IPS-20b (cell line): Measurements from ENCODE around the gene SH3RF1.

Experiments
- H3K27ac ChIP-seq: one replicate; pipeline ENCODE4 v1.5.1; 2013; ENCODE audit warnings: low read length
- H3K27me3 ChIP-seq: 2 replicates; pipeline ENCODE4 v1.6.1; 2013; ENCODE audit warnings: mild to moderate bottlenecking, low read length, inconsistent platforms; ENCODE audit not compliant: insufficient read depth
- H3K36me3 ChIP-seq: 2 replicates; pipeline ENCODE4 v1.6.1; 2013; ENCODE audit warnings: low read depth, mild to moderate bottlenecking, inconsistent platforms, low read length, moderate library complexity; ENCODE audit not compliant: insufficient read depth
- H3K4me1 ChIP-seq: 2 replicates; pipeline ENCODE4 v1.6.1; 2013; ENCODE audit warnings: mild to moderate bottlenecking, control low read depth, inconsistent platforms, low read length, moderate library complexity; ENCODE audit not compliant: insufficient read depth
- H3K4me3 ChIP-seq: 2 replicates; pipeline ENCODE4 v1.5.1; 2013; ENCODE audit warnings: mild to moderate bottlenecking, low read length, inconsistent platforms
- H3K9ac ChIP-seq: 2 replicates; pipeline ENCODE4 v1.6.1; 2013; ENCODE audit warnings: low read depth, mild to moderate bottlenecking, inconsistent platforms, low read length, moderate library complexity
- H3K9me3 ChIP-seq: 2 replicates; pipeline ENCODE4 v1.6.1; 2013; ENCODE audit warnings: mild to moderate bottlenecking, low read depth, low read length, inconsistent platforms; ENCODE audit not compliant: insufficient read depth

Gene SH3RF1

DNA sequence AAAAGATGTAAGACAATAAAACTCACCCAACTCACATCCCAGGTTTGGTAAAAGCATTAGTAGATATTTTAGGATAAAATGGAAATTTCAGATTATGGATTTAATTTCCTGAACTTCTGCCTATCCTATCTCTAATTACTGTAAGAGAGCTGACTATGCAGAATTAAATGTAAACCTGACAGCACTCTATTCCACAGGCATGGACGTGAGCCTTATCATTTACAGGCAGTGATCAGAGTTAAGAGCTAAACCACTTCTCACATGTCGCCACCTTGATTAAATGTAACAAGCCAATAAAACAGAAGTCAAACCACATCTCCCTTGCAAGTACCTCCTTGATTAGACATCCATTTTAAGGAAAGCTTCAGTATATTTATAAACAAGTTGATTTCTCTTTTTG is 163.2 kb downstream of the SH3RF1 start:
- Histone ChIP-seq H3K27ac (no peak overlapping the region), H3K27me3 (no peaks in the 10 kb centered on the region), H3K9ac (no peak overlapping the region), H3K4me1 (peaks cover 18% of the 10 kb centered on the region), H3K9me3 (no peaks in the 10 kb centered on the region), H3K4me3 (no peak overlapping the region), H3K36me3 (peaks cover 25% of the 10 kb centered on the region)

DNA sequence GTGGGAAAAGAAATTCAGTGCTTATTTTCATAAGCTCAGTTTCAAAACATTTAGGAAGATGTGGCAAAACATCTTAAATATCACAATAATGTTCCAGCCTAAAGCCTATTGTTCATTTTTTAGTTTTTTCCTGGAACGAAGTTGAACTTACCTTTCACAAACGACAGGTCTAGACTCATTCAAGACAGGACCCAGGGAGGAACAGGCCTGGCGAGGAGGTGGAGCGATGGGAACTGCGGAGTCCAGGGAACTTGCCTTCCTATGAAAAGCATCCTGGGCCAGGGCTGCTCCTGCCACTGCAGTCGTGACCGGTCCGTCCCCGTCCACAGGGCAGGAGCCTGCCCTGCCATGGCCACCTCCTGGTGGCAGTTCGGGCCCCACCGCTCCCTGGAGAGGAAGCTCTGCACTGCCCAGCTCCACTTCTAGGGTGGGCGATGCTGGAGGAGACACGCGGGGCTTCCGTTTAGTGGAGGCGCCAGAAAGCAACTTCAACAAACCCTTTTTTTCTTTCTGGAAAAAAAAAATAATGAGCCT is 164.0 kb downstream of the SH3RF1 start:
- Histone ChIP-seq H3K27me3 (no peaks in the 10 kb centered on the region), H3K36me3 (peaks cover 25% of the 10 kb centered on the region), H3K27ac (no peak overlapping the region), H3K9ac (no peak overlapping the region), H3K9me3 (no peaks in the 10 kb centered on the region), H3K4me1 (peaks cover 18% of the 10 kb centered on the region), H3K4me3 (no peak overlapping the region)

DNA sequence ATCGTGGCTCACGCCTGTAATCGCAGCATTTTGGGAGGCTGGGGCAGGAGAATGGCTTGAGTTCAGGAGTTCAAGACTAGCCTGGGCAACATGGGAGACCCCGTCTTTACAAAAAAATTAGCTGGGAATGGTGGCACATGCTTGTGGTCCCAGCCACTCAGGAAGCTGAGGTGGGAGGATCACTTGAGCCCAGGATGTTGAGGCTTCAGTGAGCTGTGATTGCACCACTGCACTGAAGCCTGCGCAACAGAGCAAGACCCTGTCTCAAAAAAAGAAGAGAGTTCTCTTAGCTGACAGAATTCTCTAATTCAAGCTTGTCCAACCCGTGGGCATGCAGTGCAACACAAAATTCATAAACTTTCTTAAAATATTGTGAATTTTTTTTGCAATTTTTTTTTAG is 165.1 kb downstream of the SH3RF1 start:
- H3K9ac ChIP-seq, result no peak overlapping the region
- H3K36me3 ChIP-seq, result peaks cover 23% of the 10 kb centered on the region
- peaks cover 22% of the 10 kb centered on the region for H3K4me1 ChIP-seq
- H3K27ac ChIP-seq, result no peak overlapping the region
- H3K4me3 ChIP-seq, result no peak overlapping the region
- no peaks in the 10 kb centered on the region for H3K9me3 ChIP-seq
- no peaks in the 10 kb centered on the region for H3K27me3 ChIP-seq

DNA sequence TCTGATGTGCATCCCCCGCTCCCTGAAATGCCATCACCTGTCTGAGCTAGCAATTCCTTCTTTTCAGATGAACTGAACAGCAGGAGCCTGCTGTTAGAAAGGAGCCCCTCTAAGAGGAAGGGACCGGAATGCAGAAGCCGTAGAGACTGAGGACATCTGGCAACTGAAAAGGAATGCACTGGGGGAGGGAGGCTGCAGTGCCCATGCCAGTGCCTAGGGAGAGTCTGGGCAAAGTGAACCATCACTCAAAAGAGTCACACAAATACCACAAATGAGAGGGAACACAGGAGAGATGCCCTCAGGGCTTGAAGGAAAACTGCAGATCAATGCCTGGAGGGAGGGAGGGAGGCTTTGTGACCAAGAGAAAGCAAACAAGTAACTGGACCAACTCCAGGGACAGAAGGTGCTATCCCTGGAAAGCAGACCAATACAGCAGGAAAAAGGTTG is 166.8 kb downstream of the SH3RF1 start:
- Histone ChIP-seq H3K36me3 (peaks cover 23% of the 10 kb centered on the region), H3K27ac (no peak overlapping the region), H3K4me1 (peaks cover 24% of the 10 kb centered on the region)

DNA sequence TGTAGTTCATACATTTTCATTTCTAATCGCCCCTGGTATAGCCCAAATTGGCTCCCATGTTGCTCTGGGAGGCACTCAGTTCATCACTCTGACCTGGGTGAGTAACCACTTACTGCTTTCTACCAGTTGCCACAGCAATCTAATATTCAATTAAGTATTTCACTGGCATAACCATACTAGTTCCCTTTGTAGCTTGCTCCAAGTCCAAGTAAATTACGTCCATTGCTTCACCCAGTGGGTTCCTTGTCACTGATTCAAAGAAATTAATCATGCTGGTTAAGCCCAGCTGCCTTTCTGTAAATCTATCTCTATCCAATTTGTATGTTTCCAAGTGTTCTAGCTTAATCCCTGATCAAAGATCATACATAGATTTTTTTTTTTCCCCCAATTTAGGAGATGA is 168.7 kb downstream of the SH3RF1 start:
- Histone ChIP-seq H3K4me1 (peaks cover 24% of the 10 kb centered on the region), H3K4me3 (no peak overlapping the region), H3K9ac (no peak overlapping the region), H3K9me3 (no peaks in the 10 kb centered on the region), H3K36me3 (peaks cover 31% of the 10 kb centered on the region), H3K27ac (no peak overlapping the region), H3K27me3 (no peaks in the 10 kb centered on the region)

More for the DNA sequence above, 166.8 kb downstream of the SH3RF1 start:
- Histone ChIP-seq H3K9me3 (no peaks in the 10 kb centered on the region), H3K27me3 (no peaks in the 10 kb centered on the region), H3K9ac (peak overlapping the region; percentile 47; the same call in 1 of the 2 replicates), H3K4me3 (no peak overlapping the region; the same call in 1 of the 2 replicates)

DNA sequence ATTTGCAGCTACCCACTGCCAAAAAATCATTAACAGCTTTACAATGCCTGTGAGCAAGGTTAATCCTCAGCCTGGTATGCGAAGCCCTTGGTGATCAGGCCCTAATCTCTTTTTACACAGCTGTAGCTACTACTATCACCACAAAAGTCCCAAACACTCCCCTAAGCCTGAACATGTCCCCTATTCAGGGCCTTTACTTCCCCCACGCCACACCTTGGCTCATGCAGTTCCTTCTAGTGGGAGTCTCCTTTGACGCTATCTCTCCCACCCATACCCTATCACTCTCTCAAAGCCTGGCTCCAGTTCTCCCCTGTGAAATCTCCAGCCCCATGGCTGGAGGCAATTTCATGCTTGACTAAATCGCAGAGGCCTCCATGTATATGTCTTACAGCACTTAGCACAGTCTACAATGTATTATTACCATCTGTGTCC is 170.1 kb downstream of the SH3RF1 start:
- H3K36me3 ChIP-seq, result peaks cover 34% of the 10 kb centered on the region
- H3K4me3 ChIP-seq, result no peak overlapping the region
- peaks cover 24% of the 10 kb centered on the region for H3K4me1 ChIP-seq
- H3K9me3 ChIP-seq, result no peaks in the 10 kb centered on the region
- no peaks in the 10 kb centered on the region for H3K27me3 ChIP-seq
- no peak overlapping the region for H3K27ac ChIP-seq
- H3K9ac ChIP-seq, result no peak overlapping the region

DNA sequence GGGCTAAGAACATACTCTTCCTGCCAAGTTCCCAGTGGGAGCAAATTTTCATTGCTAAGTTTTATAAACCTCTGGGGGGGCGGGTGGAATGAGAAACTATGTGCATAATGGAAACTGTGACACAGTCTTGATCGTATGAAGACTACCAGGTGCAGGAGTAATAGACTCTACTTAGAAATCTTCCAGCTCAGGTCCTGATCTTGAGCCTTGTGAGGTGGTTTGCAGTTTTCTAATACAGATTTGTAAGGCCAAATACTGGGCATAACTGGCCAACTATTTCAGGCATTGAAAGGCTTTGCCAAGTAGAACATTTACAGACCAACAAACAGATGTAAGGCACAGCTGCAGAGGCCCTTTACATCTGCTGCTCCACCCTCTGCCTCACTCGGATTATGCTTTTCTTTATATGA is 171.0 kb downstream of the SH3RF1 start:
- no peak overlapping the region for H3K9ac ChIP-seq
- peaks cover 24% of the 10 kb centered on the region for H3K4me1 ChIP-seq
- H3K36me3 ChIP-seq, result peaks cover 35% of the 10 kb centered on the region
- no peaks in the 10 kb centered on the region for H3K9me3 ChIP-seq
- no peaks in the 10 kb centered on the region for H3K27me3 ChIP-seq
- H3K4me3 ChIP-seq, result no peak overlapping the region
- no peak overlapping the region for H3K27ac ChIP-seq

DNA sequence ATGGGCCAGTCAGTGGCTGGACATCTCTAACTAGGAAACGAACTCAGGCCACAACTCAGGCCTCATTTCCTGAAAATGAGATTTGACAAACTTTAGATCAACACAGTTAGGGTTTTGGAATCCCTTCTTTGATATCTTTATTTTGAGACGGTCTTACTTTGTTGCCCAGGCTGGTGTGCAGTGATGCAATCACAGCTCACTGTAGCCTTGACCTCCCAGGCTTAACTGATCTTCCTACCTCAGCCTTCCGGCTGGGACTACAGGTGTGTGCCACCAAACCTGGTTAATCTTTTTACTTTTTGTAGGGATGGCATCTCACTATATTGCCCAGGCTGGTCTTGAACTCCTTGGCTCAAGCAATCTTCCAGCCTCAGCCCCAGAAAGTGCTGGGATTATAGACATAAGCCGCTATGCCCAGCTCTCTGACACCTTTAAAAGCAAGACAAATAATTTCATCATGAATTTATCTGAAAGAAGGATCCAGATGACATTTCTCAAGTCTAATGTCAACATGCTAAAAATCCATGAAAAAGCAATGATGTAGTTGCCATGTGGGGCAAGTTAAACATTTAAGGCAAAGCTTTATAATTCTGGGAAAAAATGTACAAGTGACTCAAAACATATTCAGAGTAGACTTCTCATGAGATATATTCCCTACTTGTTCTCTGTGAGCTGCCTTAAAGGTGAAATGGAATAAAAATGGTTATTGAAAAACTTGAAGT is 171.6 kb downstream of the SH3RF1 start:
- no peak overlapping the region for H3K4me3 ChIP-seq
- peaks cover 35% of the 10 kb centered on the region for H3K36me3 ChIP-seq
- no peaks in the 10 kb centered on the region for H3K9me3 ChIP-seq
- H3K27ac ChIP-seq, result no peak overlapping the region
- H3K27me3 ChIP-seq, result no peaks in the 10 kb centered on the region
- H3K9ac ChIP-seq, result no peak overlapping the region
- peaks cover 21% of the 10 kb centered on the region for H3K4me1 ChIP-seq

DNA sequence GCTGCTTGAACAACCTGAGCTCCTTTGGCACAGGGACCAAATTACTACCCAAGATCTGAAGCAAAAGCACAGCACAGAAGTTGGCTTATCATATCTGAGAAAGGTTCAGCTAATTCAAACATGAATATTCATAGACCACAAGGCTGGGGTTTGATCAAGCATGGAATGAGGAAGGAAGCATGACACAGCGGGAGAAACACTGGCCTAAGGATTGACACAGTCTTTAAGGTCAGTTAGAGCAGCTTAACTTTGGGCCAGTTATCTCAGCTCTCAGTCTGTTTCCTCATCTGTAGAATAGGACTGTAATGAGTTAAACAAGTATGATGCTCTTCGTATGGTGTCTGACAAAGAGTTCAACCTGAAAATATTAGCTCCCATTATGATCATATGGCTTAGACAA is 172.2 kb downstream of the SH3RF1 start:
- Histone ChIP-seq H3K27ac (no peak overlapping the region), H3K27me3 (no peaks in the 10 kb centered on the region), H3K4me1 (peaks cover 15% of the 10 kb centered on the region; the same call in 1 of the 2 replicates), H3K36me3 (peaks cover 35% of the 10 kb centered on the region), H3K4me3 (no peak overlapping the region), H3K9ac (no peak overlapping the region), H3K9me3 (no peaks in the 10 kb centered on the region)

DNA sequence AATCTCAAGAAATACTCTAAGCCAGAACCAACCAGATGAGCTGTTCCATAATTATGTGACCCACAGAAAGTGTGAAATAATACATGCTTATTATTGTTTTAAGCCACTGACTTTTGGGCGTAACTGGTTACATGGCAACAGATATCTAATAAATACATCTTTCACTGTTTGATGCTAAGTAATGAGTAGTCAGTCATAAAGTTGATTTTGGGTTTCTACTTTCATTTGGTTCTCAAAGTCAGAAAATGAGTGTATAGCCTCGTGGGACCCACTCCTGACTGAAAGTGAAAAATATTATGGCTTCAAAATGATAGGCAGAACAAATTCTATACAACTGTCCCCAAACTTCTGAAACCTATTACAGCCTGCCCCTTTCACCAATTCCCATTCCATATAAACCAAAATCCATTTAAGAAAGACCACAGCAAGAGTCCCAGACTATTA is 172.7 kb downstream of the SH3RF1 start:
- no peak overlapping the region for H3K27ac ChIP-seq
- no peak overlapping the region for H3K4me3 ChIP-seq
- H3K4me1 ChIP-seq, result peaks cover 11% of the 10 kb centered on the region; the same call in 1 of the 2 replicates
- H3K9ac ChIP-seq, result no peak overlapping the region
- no peaks in the 10 kb centered on the region for H3K9me3 ChIP-seq
- H3K27me3 ChIP-seq, result no peaks in the 10 kb centered on the region
- H3K36me3 ChIP-seq, result peaks cover 35% of the 10 kb centered on the region

DNA sequence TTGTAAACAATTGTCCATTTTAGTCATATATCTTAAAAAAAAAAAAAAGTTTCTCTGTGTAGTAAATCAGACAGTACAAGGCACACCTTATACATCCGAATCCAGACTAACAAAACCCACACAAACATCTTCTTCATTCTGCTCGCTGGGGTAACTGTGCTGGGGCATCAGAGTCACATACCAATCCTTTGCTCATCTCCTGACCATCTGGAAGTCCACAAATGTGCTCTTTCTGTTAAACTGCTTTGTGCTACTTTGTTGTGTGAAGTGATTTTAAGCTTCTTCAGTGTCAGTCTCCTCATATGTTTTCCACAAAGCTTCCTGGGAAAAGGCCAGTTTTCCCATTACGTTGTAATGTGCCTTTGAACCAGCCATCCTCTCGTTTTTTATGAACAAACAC is 174.5 kb downstream of the SH3RF1 start:
- Histone ChIP-seq H3K4me1 (peaks cover 5% of the 10 kb centered on the region; the same call in 1 of the 2 replicates), H3K36me3 (peaks cover 40% of the 10 kb centered on the region), H3K27ac (no peak overlapping the region), H3K4me3 (no peak overlapping the region), H3K9ac (no peak overlapping the region), H3K9me3 (peaks cover 5% of the 10 kb centered on the region; the same call in 1 of the 2 replicates), H3K27me3 (no peaks in the 10 kb centered on the region)

DNA sequence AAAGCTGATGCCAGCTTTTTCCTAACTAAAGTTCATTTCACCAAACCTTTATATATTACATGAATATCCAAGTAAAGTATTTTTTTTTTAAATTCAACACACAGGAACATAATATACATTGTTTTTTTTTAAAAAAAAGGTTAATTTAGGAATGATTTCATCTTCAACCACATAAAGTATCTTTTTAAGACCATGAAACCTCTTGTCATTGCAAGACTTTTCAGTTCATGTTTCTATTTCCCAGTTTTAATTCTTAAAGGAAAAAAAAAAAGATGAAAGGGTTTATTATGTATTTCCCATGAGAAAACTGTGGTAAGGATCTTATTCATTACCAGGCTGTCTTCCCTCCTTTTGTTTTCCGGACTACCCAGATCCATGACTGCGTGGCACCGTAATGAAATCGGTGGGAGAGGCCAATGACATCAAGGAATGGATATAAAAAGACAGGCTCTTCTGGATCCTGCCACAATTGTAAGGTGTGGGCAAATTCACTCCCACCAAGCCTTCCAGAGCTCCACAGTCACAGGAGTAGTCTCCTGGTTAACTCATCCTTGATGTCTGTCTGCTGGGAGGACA is 176.0 kb downstream of the SH3RF1 start:
- no peak overlapping the region for H3K4me3 ChIP-seq
- peaks cover 14% of the 10 kb centered on the region for H3K9me3 ChIP-seq
- peaks cover 40% of the 10 kb centered on the region for H3K36me3 ChIP-seq
- H3K27ac ChIP-seq, result no peak overlapping the region
- no peaks in the 10 kb centered on the region for H3K27me3 ChIP-seq
- no peak overlapping the region for H3K9ac ChIP-seq
- H3K4me1 ChIP-seq, result no peaks in the 10 kb centered on the region
